K562 (cell line): ENCODE data around the gene PNMA8C. TPM values are rescaled to one million over a fixed set of nuclear protein-coding genes. Genes with fewer than 3 reads are reported as not detected.

Source experiments
- ATAC-seq: fragments of 200-7000 bp; cut with Tn5 transposase; 3 replicates; pipeline ENCODE4 v1.9.1; 2020; ENCODE audit warnings: moderate library complexity
- BruUV-seq: library from RNA; stranded (reverse); fragments of 400-500 nt; replicated peaks from 2 replicates; lab custom pipeline; 2021; lab: Mats Ljungman, UMichigan
- CTCF ChIA-PET: fragments of 300-600 bp; formaldehyde crosslinking; extraction: SDS; loops from one replicate; lab custom pipeline; 2021; ENCODE audit warnings: low intra/inter-chr PET ratio; lab: Yijun Ruan, JAX
- POLR2A ChIA-PET: fragments of 300-600, 350-650 bp; sonication (Branson Sonifier 250); formaldehyde crosslinking; extraction: SDS; loops from one replicate; lab custom pipeline; 2021; ENCODE audit warnings: antibody characterized with exemption, inconsistent platforms; lab: Yijun Ruan, JAX
- DNase-seq, 4 experiments: peaks; one replicate each; pipeline versions ENCODE4 v3.0.0 to v3.0.0-alpha.2; 2011 to 2018; ENCODE audit warnings: low spot score in 3 of 4, mixed read lengths in 3 of 4; ENCODE audit errors: extremely low read depth in 1 of 4
- FAIRE-seq: peaks from 2 replicates; lab custom pipeline; 2011; peaks lifted over from hg19 to GRCh38; lab: Jason Lieb, UNC
- H2AFZ ChIP-seq: 2 replicates; pipeline ENCODE4 v1.6.0; 2011; ENCODE audit warnings: low read depth, low read length, control low read depth, inconsistent platforms
- H3K27ac ChIP-seq: fragments of 200-600 bp; 3 replicates; pipeline ENCODE4 v1.8.0; 2011; ENCODE audit warnings: low read depth, mild to moderate bottlenecking, control low read depth, inconsistent platforms, low read length, moderate library complexity, mixed read lengths; ENCODE audit errors: extremely low read depth
- H3K27me3 ChIP-seq, 2 experiments: fragments of 300-600 bp in 1 of 2; 2 replicates in 1 of 2; 3 replicates in 1 of 2; pipeline versions ENCODE4 v1.6.0 to v1.8.0; 2011; ENCODE audit warnings: inconsistent platforms in 2 of 2, low read length in 2 of 2, mild to moderate bottlenecking in 1 of 2, mixed read lengths in 1 of 2, moderate library complexity in 1 of 2; ENCODE audit not compliant: control insufficient read depth in 2 of 2, insufficient read depth in 2 of 2
- H3K36me3 ChIP-seq: fragments of 300-600 bp; 3 replicates; pipeline ENCODE4 v1.8.0; 2011; ENCODE audit warnings: mild to moderate bottlenecking, low read length, inconsistent platforms; ENCODE audit not compliant: control insufficient read depth, insufficient read depth
- H3K4me1 ChIP-seq, 2 experiments: fragments of 200-600 bp in 1 of 2; replicated peaks in 1 of 2; 2 replicates in 1 of 2; 3 replicates in 1 of 2; pipeline versions ENCODE4 v1.5.1 to v1.8.0; 2011; ENCODE audit warnings: inconsistent platforms in 2 of 2, low read length in 2 of 2, mild to moderate bottlenecking in 1 of 2, mixed read lengths in 1 of 2, moderate library complexity in 1 of 2; ENCODE audit not compliant: control insufficient read depth in 2 of 2, insufficient read depth in 2 of 2
- H3K4me2 ChIP-seq: 2 replicates; pipeline ENCODE4 v1.6.1; 2011; ENCODE audit warnings: low read length, control low read depth, inconsistent platforms, mixed read lengths; ENCODE audit not compliant: insufficient read depth
- H3K4me3 ChIP-seq: fragments of 200-600 bp; sonication (generic), shearing (Covaris generic); 2 replicates; pipeline ENCODE4 v1.5.1; 2016; ENCODE audit warnings: control low read depth, inconsistent platforms
- H3K79me2 ChIP-seq: fragments of 200-600 bp; 3 replicates; pipeline ENCODE4 v1.8.0; 2011; ENCODE audit warnings: low read length, inconsistent platforms; ENCODE audit not compliant: control insufficient read depth, insufficient read depth
- H3K9ac ChIP-seq, 2 experiments: 2 replicates each; pipeline versions ENCODE4 v1.6.0 to v1.6.1; 2011; ENCODE audit warnings: low read depth in 2 of 2, low read length in 2 of 2, control low read depth in 1 of 2, inconsistent platforms in 1 of 2, mild to moderate bottlenecking in 1 of 2, mixed read lengths in 1 of 2; ENCODE audit not compliant: insufficient read depth in 1 of 2
- H3K9me1 ChIP-seq: one replicate; pipeline ENCODE4 v1.6.0; 2011; ENCODE audit warnings: inconsistent platforms, mild to moderate bottlenecking, low read length, moderate library complexity; ENCODE audit not compliant: control insufficient read depth, insufficient read depth
- H3K9me3 ChIP-seq: replicated peaks from 2 replicates; pipeline ENCODE4 v1.5.1; 2011; ENCODE audit warnings: low read depth, low read length, inconsistent platforms; ENCODE audit not compliant: control insufficient read depth, insufficient read depth
- H4K20me1 ChIP-seq: replicated peaks from 2 replicates; pipeline ENCODE4 v1.6.1; 2011; ENCODE audit warnings: low read length, inconsistent platforms, mixed read lengths; ENCODE audit not compliant: control insufficient read depth, insufficient read depth
- CEBPB ChIP-seq: fragments of 450-650 bp; IDR thresholded peaks from 2 replicates; pipeline ENCODE4 v1.6.1; 2016; ENCODE audit warnings: missing genetic modification characterization, missing compliant biosample characterization
- ELF4 ChIP-seq: fragments of 450-650 bp; formaldehyde crosslinking; IDR thresholded peaks from 2 replicates; pipeline ENCODE4 v1.4.0; 2022; ENCODE audit warnings: missing genetic modification characterization
- MIER1 ChIP-seq: fragments of 450-650 bp; IDR thresholded peaks from 2 replicates; pipeline ENCODE4 v1.6.1; 2016; ENCODE audit warnings: antibody characterized with exemption, mild to moderate bottlenecking, low read depth
- SMARCB1 ChIP-seq: IDR thresholded peaks from 2 replicates; pipeline ENCODE4 v1.6.1; 2011; ENCODE audit warnings: improper control_type of control experiment, low read depth; ENCODE audit not compliant: insufficient read length
- SMARCC2 ChIP-seq: fragments of 450-650 bp; IDR thresholded peaks from 2 replicates; pipeline ENCODE4 v1.6.1; 2017; ENCODE audit warnings: antibody characterized with exemption, moderate library complexity, mild to moderate bottlenecking, low read depth
- TCFL5 ChIP-seq: fragments of 250-450 bp; sonication (Bioruptor Pico); conservative IDR thresholded peaks from 2 replicates; pipeline ENCODE4 v1.6.1; 2021; ENCODE audit warnings: mild to moderate bottlenecking, moderate library complexity, matching md5 sums
- VEZF1 ChIP-seq: fragments of 200-800 bp; sonication (Bioruptor generic); IDR thresholded peaks from 2 replicates; pipeline ENCODE4 v1.6.1; 2017; ENCODE audit warnings: missing genetic modification characterization, missing compliant biosample characterization
- ZNF592 ChIP-seq: fragments of 450-650 bp; IDR thresholded peaks from 2 replicates; pipeline ENCODE4 v1.6.1; 2017; ENCODE audit warnings: antibody characterized with exemption, mild to moderate bottlenecking
- WGBS: fragments of 100-300 bp; shearing (Covaris generic); methylation state at CpG from one replicate; pipeline ENCODE4 v1.1.6; 2016; ENCODE audit warnings: low coverage, mixed read lengths; ENCODE audit not compliant: insufficient coverage; ENCODE audit errors: missing lambda C conversion rate; 5-methylcytosine and 5-hydroxymethylcytosine counted together
- in situ Hi-C: fragments of 300-500 bp; cut with MboI; formaldehyde crosslinking; loops from 4 replicates; pipeline ENCODE4 v1.15.0; 2018; ENCODE audit warnings: inconsistent platforms, mixed read lengths
- intact Hi-C: fragments of 100-400 bp; cut with micrococcal nuclease; formaldehyde crosslinking; loops from 2 replicates; pipeline ENCODE4 v1.14.2; 2022
- polyA plus RNA-seq, 8 experiments: library from polyadenylated mRNA; depleted of rRNA in 4 of 8; stranded (reverse) in 5 of 8; unstranded in 3 of 8; fragments of >200 nt; fragmentation: Nextera tagmentation in 2 of 8; fragmentation: Illumina TruSeq in 1 of 8; extraction: Ambion mirVana in 2 of 8; extraction: Trizol in 1 of 8; gene quantifications; 2 replicates each; pipeline versions ENCODE4 v1.2.1 to v1.2.3, GENCODE V29; 2011 to 2014; ENCODE audit warnings: inconsistent platforms in 1 of 8, missing spikeins in 1 of 8
- total RNA-seq, 7 experiments: library from RNA; depleted of rRNA in 6 of 7; stranded (reverse); fragments of >200 nt in 6 of 7; fragmentation: Illumina TruSeq in 2 of 7; extraction: Trizol in 2 of 7; gene quantifications; 2 replicates each; pipeline versions ENCODE4 v1.2.1 to v1.2.3, GENCODE V29; 2011 to 2021; ENCODE audit warnings: low replicate concordance in 1 of 7

PNMA8C gene
- total and polyA plus RNA-seq, 9 of the 15 experiments (the other 6 are each of a cell fraction or from before 2014, with no cell fraction given), result 0.04 to 0.05 (median 0.05) TPM; not detected in 6

- ChIA-PET CTCF (no interaction called here), POLR2A (no interaction called here)
- Histone ChIP-seq H3K9ac (no peak overlapping the region), H3K27ac (no peak overlapping the region), H3K4me3 (no peak overlapping the region), H3K9me3 (no peaks in the 10 kb centered on the region), H4K20me1 (no peaks in the 10 kb centered on the region; the same call in 1 of the 2 replicates), H3K79me2 (no peaks in the 10 kb centered on the region), H2AFZ (no peak overlapping the region), H3K36me3 (peaks cover 89% of the 10 kb centered on the region), H3K9me1 (no peaks in the 10 kb centered on the region), H3K4me1 (peaks cover 0 to 10% of the 10 kb centered on the region in 2 experiments; a peak in 2 of 5 replicates), H3K27me3 (no peaks in the 10 kb centered on the region), H3K4me2 (no peak overlapping the region)
- no TSS peak for BruUV-seq
- FAIRE-seq (no peak), ATAC-seq (no peak), DNase-seq (no peak)
- intact Hi-C loops, result no loop called here
- in situ Hi-C loops, result no loop called here
- TF ChIP-seq TCFL5 (CRISPR knock-in tag), result no peak
- TF ChIP-seq CEBPB, result peak; percentile 25; the same call in 1 of the 2 replicates
- TF ChIP-seq SMARCC2, result no peak
- 89% methylated on average over 10 of the region's 11 CpGs for WGBS
Observed at GRCh38 chr19:46385636-46386035, 43.1 kb downstream of the PNMA8C start.

GRCh38 chr19:46384396-46384795, 44.3 kb downstream of the PNMA8C start:
- FAIRE-seq, result no peak
- no peaks in the 10 kb centered on the region; the same call in 1 of the 2 replicates for H4K20me1 ChIP-seq
- no peak overlapping the region for H3K4me2 ChIP-seq
- POLR2A ChIA-PET, result no interaction called here
- H3K36me3 ChIP-seq, result peaks cover 88% of the 10 kb centered on the region
- in situ Hi-C loops (loop anchor here (5.0 kb wide), 1 partner anchor 102 kb away; no protein-coding TSS in a partner anchor), intact Hi-C loops (no loop called here)
- H3K9me3 ChIP-seq, result no peaks in the 10 kb centered on the region
- no peaks in the 10 kb centered on the region for H3K27me3 ChIP-seq
- no TSS peak for BruUV-seq
- CTCF ChIA-PET, result no interaction called here
- no peak for ATAC-seq
- 0 out of 3 replicates have a peak, but pooled peaks cover 3% of the 10 kb centered on the region for H3K79me2 ChIP-seq
- H3K9ac ChIP-seq, result no peak overlapping the region
- no peak overlapping the region for H3K4me3 ChIP-seq
- no peak for DNase-seq
- H3K9me1 ChIP-seq, result no peaks in the 10 kb centered on the region
- WGBS, result 98% methylated on average over 11 of the region's 11 CpGs
- H3K4me1 ChIP-seq, result peaks cover 0 to 3% of the 10 kb centered on the region in 2 experiments; a peak in 2 of 5 replicates
- no peak overlapping the region for H3K27ac ChIP-seq
- H2AFZ ChIP-seq, result no peak overlapping the region
- TF ChIP-seq SMARCB1 (no peak), ELF4 (no peak), ZNF592 (no peak), MIER1 (no peak), VEZF1 (CRISPR knock-in tag) (no peak)
